Spinal cord (tissue), 10 donors: Measurements from ENCODE around the gene SLC43A3. TPM values are rescaled to one million over a fixed set of nuclear protein-coding genes. Genes with fewer than 3 reads are reported as not detected.

ENCODE experiments used
- DNase-seq, 6 donors: peaks; one replicate each; pipeline versions ENCODE4 v3.0.0 to v3.0.0-alpha.2; 2013 to 2015; ENCODE audit warnings: low spot score in 6 of 6, low read depth in 4 of 6
- H3K27ac ChIP-seq: one replicate; pipeline ENCODE4 v1.5.1; 2013; ENCODE audit warnings: low read depth, low read length, control low read depth
- H3K27me3 ChIP-seq: one replicate; pipeline ENCODE4 v1.6.1; 2013; ENCODE audit warnings: low read length; ENCODE audit not compliant: control insufficient read depth, insufficient read depth
- H3K36me3 ChIP-seq: one replicate; pipeline ENCODE4 v1.6.1; 2013; ENCODE audit warnings: low read length; ENCODE audit not compliant: control insufficient read depth, insufficient read depth
- H3K4me1 ChIP-seq: one replicate; pipeline ENCODE4 v1.6.1; 2013; ENCODE audit warnings: low read length; ENCODE audit not compliant: control insufficient read depth, insufficient read depth
- H3K4me3 ChIP-seq: one replicate; pipeline ENCODE4 v1.5.1; 2013; ENCODE audit warnings: low read depth, low read length, control low read depth
- H3K9me3 ChIP-seq: one replicate; pipeline ENCODE4 v1.6.1; 2013; ENCODE audit warnings: low read length; ENCODE audit not compliant: control insufficient read depth, insufficient read depth
- WGBS: methylation state at CpG from one replicate; pipeline ENCODE4 v1.1.5; 2013; ENCODE audit warnings: missing lambda C conversion rate; ENCODE audit not compliant: insufficient coverage; 5-methylcytosine and 5-hydroxymethylcytosine counted together
- polyA plus RNA-seq, 2 donors: library from polyadenylated mRNA; unstranded; fragments of 120-200 nt; gene quantifications; one replicate each; pipeline ENCODE4 v1.2.1, GENCODE V29; 2013; ENCODE audit not compliant: insufficient read length in 2 of 2
- total RNA-seq, 2 donors: library from RNA; depleted of rRNA in 1 of 2; stranded (reverse); fragments of 120-200 nt in 1 of 2; fragments of >200 nt in 1 of 2; gene quantifications; one replicate each; pipeline versions ENCODE4 v1.2.3 to v1.2.4, GENCODE V29; 2013 to 2014
- donor health status: healthy.

Gene SLC43A3
- total and polyA plus RNA-seq, 4 donors: 12.2 to 20.3 (median 16.4) TPM

DNA sequence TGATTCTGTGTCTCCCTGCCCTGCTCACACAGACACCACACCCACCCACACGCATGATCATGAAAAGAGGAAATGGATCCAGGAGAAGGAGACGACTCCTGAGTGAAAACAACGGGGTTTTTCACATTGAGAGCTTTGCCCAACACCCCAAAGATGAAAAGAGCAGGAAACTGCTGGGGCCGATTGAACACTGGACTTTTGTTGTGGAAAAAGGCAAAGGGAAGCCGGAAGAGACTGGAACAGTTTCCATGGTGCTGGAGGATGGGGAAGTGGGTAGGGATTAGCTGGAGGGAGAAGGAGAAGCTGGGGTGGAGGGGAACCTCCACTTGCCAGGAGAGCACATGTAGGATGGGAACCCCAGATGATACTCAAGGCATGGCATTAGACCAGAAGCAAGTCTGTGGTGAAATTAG lies 5.2 kb upstream of the SLC43A3 start:
- Histone ChIP-seq H3K9me3 (no peaks in the 10 kb centered on the region), H3K4me1 (peaks cover 18% of the 10 kb centered on the region), H3K27me3 (no peaks in the 10 kb centered on the region), H3K4me3 (no peak overlapping the region), H3K36me3 (no peaks in the 10 kb centered on the region), H3K27ac (no peak overlapping the region)
- peak in 2 of 6 donors; percentile 23 to 44 for DNase-seq
- 39% methylated on average over 4 of the region's 5 CpGs for WGBS

DNA sequence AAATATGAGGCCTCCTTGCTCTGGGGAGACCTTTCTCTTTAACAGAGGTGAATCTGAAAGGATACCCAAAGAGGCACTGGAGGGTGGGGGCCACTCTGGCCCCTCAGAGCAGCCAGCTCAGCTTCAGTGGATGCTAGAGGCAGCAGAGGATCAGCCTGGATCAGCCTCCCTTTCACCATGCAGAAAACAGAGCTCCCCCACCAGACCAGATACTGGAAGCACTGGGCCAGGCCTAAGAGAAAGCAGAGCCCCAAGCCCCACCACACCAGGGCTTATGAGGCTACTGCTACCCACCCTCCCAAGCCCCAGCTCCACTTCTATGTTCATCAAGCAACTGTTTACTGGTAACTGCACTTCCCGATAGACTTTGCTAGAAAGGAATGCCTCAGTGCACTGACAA lies 4.0 kb upstream of the SLC43A3 start:
- Histone ChIP-seq H3K9me3 (no peaks in the 10 kb centered on the region), H3K4me1 (peaks cover 30% of the 10 kb centered on the region), H3K36me3 (no peaks in the 10 kb centered on the region), H3K27ac (no peak overlapping the region), H3K27me3 (no peaks in the 10 kb centered on the region), H3K4me3 (no peak overlapping the region)
- no peak for DNase-seq
- 70% methylated on average over 1 of the region's 1 CpG for WGBS

DNA sequence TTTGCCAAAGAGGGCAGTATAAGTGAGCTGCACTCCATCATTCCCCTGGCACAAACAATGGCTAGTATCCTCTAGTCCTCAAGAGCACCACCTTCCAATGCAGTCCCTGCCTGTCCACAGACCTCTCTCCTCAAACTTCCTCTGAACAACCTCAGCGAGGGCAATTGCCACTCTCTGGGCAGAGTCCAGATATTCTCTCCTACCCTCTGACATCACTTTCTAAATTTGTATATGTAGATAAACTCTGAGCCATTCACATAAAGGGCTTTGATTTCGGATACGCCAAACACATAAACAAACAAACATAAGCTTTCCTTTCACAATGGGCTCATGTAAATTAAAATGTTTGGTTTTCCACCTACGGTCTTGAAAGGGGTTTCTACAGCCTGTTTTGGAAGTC lies 3.0 kb upstream of the SLC43A3 start:
- Histone ChIP-seq H3K36me3 (peaks cover 4% of the 10 kb centered on the region), H3K9me3 (no peaks in the 10 kb centered on the region), H3K27ac (no peak overlapping the region), H3K27me3 (no peaks in the 10 kb centered on the region), H3K4me1 (peaks cover 40% of the 10 kb centered on the region), H3K4me3 (no peak overlapping the region)
- WGBS: no CpG with 5 or more reads among the region's 4 CpGs
- no peak for DNase-seq

DNA sequence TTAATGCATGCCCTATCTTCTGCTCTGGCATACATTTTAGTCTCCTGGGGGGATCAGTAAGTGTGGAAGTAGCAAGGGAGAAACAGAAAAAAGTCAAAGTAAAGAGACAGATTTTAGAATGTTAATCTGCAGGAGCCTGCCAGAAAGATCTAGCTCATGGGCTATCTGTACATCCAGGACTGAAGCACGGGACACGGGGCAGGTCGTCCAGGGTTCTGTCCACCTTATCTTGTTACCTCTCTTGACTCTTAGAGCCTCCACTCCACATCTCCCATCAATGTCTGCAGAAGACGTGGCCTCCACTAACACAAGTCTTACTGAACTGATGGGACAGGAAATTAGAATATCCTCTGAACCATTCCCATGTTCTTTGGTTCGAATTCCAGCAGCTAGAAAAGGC lies 1.7 kb upstream of the SLC43A3 start:
- no peak for DNase-seq
- no peak overlapping the region for H3K4me3 ChIP-seq
- no peaks in the 10 kb centered on the region for H3K9me3 ChIP-seq
- no peak overlapping the region for H3K27ac ChIP-seq
- WGBS: 95% methylated on average over 4 of the region's 5 CpGs
- peaks cover 48% of the 10 kb centered on the region for H3K4me1 ChIP-seq
- H3K36me3 ChIP-seq: peaks cover 4% of the 10 kb centered on the region
- no peaks in the 10 kb centered on the region for H3K27me3 ChIP-seq

DNA sequence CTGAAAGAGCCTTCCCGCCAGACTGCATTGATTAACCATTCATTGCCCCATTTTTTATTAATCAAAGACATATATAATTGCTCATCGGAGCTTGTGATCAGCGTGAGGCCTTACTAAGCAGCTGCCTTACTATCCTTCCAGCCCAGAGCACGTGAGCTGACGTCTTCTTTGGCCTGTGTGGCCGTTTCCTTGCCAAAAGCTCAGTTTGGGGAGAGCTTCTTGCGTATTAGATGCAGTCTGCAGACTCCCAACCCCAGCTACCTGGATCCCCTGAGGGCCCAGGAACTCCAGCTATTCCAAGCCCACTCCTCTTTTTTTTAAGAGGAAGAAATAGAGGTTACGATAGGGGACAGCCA lies 784 bp upstream of the SLC43A3 start:
- 72% methylated on average over 3 of the region's 8 CpGs for WGBS
- H3K27me3 ChIP-seq: no peaks in the 10 kb centered on the region
- H3K4me1 ChIP-seq: peaks cover 47% of the 10 kb centered on the region
- no peaks in the 10 kb centered on the region for H3K9me3 ChIP-seq
- peaks cover 4% of the 10 kb centered on the region for H3K36me3 ChIP-seq
- DNase-seq: peak in 2 of 6 donors; percentile 55 to 62
- peak overlapping the region; percentile 61 for H3K27ac ChIP-seq
- H3K4me3 ChIP-seq: peak overlapping the region; percentile 55

DNA sequence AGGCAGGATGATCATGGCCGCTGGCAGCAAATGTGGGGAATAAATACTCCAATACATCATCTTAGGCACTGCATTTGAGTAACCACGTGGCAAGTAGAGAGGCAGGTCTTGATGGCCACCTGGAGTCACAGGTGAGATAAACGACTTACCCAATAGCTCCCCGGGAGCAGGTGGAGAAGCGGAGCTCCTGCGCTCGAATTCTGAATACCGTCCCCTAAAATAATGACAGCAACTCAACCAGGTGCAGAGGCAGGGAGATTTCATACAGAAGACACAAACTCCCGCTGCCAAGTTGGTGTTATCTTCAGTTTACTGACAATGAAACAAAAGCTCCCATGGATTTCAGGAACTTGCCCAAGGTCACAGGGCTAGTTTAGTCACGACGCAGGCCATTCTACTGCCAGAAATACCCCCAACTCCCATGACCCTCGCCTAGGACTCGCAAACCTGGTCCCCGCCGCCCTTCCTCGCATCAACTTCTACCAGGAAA lies 437 bp downstream of the SLC43A3 start:
- H3K36me3 ChIP-seq: peaks cover 4% of the 10 kb centered on the region
- 24% methylated on average over 13 of the region's 16 CpGs for WGBS
- peak in 1 of 6 donors; percentile 22 for DNase-seq
- no peaks in the 10 kb centered on the region for H3K27me3 ChIP-seq
- H3K27ac ChIP-seq: no peak overlapping the region
- no peaks in the 10 kb centered on the region for H3K9me3 ChIP-seq
- peaks cover 37% of the 10 kb centered on the region for H3K4me1 ChIP-seq
- peak overlapping the region; percentile 55 for H3K4me3 ChIP-seq

DNA sequence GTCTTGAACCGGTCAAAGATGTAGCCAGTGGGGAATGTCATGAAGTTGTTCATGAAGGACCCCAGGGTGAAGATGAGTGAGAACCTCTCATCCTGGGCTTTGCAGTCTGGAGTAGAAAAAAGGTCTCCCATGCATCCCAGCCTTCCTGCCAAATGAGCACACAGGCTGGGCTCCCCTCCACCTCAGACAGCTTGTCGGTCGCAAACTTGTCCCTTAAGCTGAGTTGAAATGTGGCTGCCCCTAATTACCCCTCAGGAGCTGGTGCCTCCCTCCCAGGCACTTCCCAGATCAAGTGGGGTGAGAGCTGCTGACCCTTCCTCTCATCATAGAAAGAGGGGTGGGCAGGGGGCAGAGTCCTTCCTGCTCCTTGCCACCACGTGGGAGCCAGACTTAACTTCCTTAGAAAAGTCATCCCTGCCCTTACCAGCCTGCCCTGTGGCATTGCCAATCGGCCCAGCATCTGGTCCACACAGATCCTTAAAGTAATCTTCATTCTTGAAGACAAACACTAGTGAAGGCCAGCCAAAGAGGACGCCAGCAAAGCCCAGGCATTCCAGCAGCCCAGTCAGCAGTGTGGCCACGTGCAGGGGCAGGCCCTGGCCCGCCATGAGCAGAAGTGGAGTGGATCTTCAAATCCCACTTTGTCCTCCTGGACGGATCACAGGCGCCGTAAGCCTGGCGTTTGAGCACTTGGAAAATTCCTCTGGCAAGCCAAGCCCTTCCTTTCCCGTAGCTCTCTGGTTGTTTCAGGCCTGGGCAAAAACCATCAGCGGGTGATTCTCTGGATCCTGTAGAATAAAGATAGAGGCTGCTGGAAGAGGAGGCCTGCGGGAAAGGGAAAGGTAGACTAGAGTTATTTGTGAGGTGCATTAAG lies 1.1 kb downstream of the SLC43A3 start:
- H3K4me1 ChIP-seq: peaks cover 37% of the 10 kb centered on the region
- H3K27me3 ChIP-seq: no peaks in the 10 kb centered on the region
- H3K9me3 ChIP-seq: no peaks in the 10 kb centered on the region
- 67% methylated on average over 9 of the region's 15 CpGs for WGBS
- no peak overlapping the region for H3K27ac ChIP-seq
- H3K4me3 ChIP-seq: no peak overlapping the region
- peaks cover 4% of the 10 kb centered on the region for H3K36me3 ChIP-seq
- DNase-seq: peak in 2 of 6 donors; percentile 24 to 33

DNA sequence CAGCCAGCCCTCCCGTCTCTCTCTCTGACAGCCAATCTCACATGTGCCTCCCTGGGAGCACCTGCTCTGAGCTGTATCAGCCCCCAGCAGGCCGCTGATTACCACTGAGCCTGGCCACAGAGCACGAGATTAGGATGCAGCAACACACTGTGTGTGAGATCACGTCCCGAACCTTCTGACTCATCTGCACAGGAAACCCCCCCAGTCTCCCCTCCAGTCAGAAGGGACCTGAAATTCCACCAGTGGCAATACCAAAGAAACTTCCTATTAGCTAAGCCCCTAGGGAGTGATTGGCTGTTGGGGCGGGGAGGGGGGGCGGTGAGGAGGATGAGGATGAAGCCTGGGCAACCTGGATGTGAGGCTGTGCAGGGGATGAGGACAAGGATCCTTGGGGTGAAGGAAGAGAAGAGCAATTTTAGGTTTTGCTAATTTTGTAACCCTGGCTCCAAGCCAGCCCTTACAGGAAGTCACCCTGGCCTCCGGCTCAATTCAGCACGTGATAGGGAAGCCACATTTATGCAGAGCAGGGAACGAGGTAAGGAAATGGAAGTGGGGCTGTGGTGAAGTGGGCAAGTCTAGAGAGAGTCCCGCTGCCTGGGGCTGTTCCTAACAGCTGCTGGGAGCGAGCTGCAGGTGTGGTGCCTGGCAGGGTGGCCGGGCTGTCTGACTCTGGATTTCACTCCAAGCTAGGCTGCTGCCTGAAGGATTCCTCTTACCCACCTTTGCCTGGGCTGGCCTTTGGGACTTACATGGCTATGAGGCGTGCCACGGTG lies 1.9 kb downstream of the SLC43A3 start:
- no peaks in the 10 kb centered on the region for H3K27me3 ChIP-seq
- no peak overlapping the region for H3K27ac ChIP-seq
- peak in 1 of 6 donors; percentile 25 for DNase-seq
- 67% methylated on average over 9 of the region's 15 CpGs for WGBS
- H3K4me1 ChIP-seq: peaks cover 37% of the 10 kb centered on the region
- H3K9me3 ChIP-seq: no peaks in the 10 kb centered on the region
- peaks cover 7% of the 10 kb centered on the region for H3K36me3 ChIP-seq
- no peak overlapping the region for H3K4me3 ChIP-seq

DNA sequence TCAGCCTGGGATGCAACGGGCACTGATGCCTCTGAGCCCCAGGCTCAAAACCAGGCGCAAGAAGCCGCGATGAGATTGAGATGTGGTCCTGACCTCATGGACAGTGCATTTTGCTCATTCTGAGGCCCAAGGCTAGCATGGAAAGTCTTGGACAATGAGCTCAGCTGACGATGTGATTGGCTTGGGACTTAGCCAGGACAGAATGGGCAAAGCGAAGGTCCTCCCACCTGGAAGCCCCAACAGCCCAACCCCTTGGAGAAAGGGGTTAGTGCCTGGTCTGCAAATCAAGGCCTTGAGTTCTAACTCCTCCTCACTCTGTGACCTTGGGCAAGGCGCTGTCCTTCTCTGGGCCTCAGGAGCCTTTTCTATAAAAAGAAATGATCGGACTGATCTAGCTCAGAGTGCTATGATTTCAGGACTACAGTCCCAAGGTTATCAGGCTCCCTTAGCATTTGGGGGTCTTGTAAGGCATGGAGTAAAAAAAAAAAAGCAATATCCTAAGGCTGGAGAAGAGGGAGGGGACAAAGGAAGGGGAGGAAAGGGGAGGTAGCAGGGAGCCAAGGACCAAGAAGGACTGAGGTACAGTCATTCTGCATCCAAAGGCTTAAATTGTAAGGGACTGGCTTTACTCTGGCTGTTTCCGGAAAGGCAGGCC lies 2.7 kb downstream of the SLC43A3 start:
- WGBS: 94% methylated on average over 7 of the region's 9 CpGs
- DNase-seq: no peak
- Histone ChIP-seq H3K4me1 (peaks cover 37% of the 10 kb centered on the region), H3K36me3 (peaks cover 7% of the 10 kb centered on the region), H3K4me3 (no peak overlapping the region), H3K9me3 (no peaks in the 10 kb centered on the region), H3K27ac (no peak overlapping the region), H3K27me3 (no peaks in the 10 kb centered on the region)
